ENCODE results near the gene LRTM1. TPM values are rescaled to one million over a fixed set of nuclear protein-coding genes. Genes with fewer than 3 reads are reported as not detected.

LRTM1 gene
- total RNA-seq, 1 experiment from 2014 or later, result not detected

- TF ChIP-seq ATF3 (IDR thresholded peaks at IDR 0.05), result no peak
- TF ChIP-seq EZH2 (IDR thresholded peaks at IDR 0.05), result no peak
- no peak for TF ChIP-seq TCF7L2 (IDR thresholded peaks at IDR 0.05; ENCODE audit: borderline replicate concordance, extremely low read depth, insufficient read depth, insufficient read length)
- no peak for TF ChIP-seq POLR2AphosphoS5 (IDR thresholded peaks at IDR 0.05; ENCODE audit: low read depth, low read length)
- TF ChIP-seq, protein P1, sequence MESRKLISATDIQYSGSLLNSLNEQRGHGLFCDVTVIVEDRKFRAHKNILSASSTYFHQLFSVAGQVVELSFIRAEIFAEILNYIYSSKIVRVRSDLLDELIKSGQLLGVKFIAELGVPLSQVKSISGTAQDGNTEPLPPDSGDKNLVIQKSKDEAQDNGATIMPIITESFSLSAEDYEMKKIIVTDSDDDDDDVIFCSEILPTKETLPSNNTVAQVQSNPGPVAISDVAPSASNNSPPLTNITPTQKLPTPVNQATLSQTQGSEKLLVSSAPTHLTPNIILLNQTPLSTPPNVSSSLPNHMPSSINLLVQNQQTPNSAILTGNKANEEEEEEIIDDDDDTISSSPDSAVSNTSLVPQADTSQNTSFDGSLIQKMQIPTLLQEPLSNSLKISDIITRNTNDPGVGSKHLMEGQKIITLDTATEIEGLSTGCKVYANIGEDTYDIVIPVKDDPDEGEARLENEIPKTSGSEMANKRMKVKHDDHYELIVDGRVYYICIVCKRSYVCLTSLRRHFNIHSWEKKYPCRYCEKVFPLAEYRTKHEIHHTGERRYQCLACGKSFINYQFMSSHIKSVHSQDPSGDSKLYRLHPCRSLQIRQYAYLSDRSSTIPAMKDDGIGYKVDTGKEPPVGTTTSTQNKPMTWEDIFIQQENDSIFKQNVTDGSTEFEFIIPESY (IDR thresholded peaks at IDR 0.05; ENCODE audit: extremely low read depth, insufficient replicate concordance, low read length), result no peak
- TF ChIP-seq ZFX (IDR thresholded peaks at IDR 0.05), result no peak
- no peak for TF ChIP-seq ELF1 (IDR thresholded peaks at IDR 0.05; ENCODE audit: borderline replicate concordance, low read depth)
- BruUV-seq (replicated peaks), result no TSS peak
- no peak for DNase-seq (ENCODE audit: low read depth, low spot score)
- Histone ChIP-seq H4K20me1 (ENCODE audit: insufficient read depth) (no peaks in the 10 kb centered on the region), H3K79me2 (ENCODE audit: insufficient read depth, low read length) (no peaks in the 10 kb centered on the region), H3K9me2 (ENCODE audit: insufficient read depth) (no peaks in the 10 kb centered on the region), H3K27me3 (ENCODE audit: insufficient read depth, low read length) (no peaks in the 10 kb centered on the region), H3K4me2 (ENCODE audit: low read length) (no peak overlapping the region), H3K9me3 (ENCODE audit: control insufficient read depth in 1 of 2, insufficient read depth in 1 of 2, low read depth in 1 of 2, low read length in 2 of 2) (peaks cover 0 to 3% of the 10 kb centered on the region in 2 experiments; a peak in 1 of 4 replicates), H3K4me3 (replicated peaks in 1 of 2; ENCODE audit: low read depth in 1 of 2, low read length in 2 of 2) (no peak overlapping the region), H3K4me1 (ENCODE audit: control insufficient read depth in 1 of 2, insufficient read depth in 2 of 2, low read length in 2 of 2) (no peaks in the 10 kb centered on the region), H3K9ac (ENCODE audit: low read length) (no peak overlapping the region), H3K27ac (ENCODE audit: low read depth, low read length) (no peak overlapping the region), H2AFZ (ENCODE audit: low read depth, low read length, poor library complexity, severe bottlenecking) (no peak overlapping the region), H3K36me3 (ENCODE audit: control insufficient read depth in 1 of 2, insufficient read depth in 2 of 2, low read length in 2 of 2) (no peaks in the 10 kb centered on the region)
- intact Hi-C loops (cut with micrococcal nuclease), result no loop called here
- ATAC-seq, result no peak
- POLR2A ChIA-PET, result no interaction called here
- CTCF ChIA-PET, result no interaction called here
- RAD21 ChIA-PET (ENCODE audit: low non-redundant PET in 1 of 2, low total read pairs in 2 of 2, uncharacterized antibody in 2 of 2, unreplicated experiment in 2 of 2), result no interaction called here
Observed at GRCh38 chr3:54955941-54956340, 28.1 kb upstream of the LRTM1 start.

GRCh38 chr3:54955496-54955895 is 27.6 kb upstream of the LRTM1 start:
- Histone ChIP-seq H3K4me3 (replicated peaks in 1 of 2; ENCODE audit: low read depth in 1 of 2, low read length in 2 of 2) (no peak overlapping the region), H3K9ac (ENCODE audit: low read length) (no peak overlapping the region), H3K27ac (ENCODE audit: low read depth, low read length) (no peak overlapping the region), H4K20me1 (ENCODE audit: insufficient read depth) (no peaks in the 10 kb centered on the region), H3K9me2 (ENCODE audit: insufficient read depth) (no peaks in the 10 kb centered on the region), H2AFZ (ENCODE audit: low read depth, low read length, poor library complexity, severe bottlenecking) (no peak overlapping the region), H3K4me2 (ENCODE audit: low read length) (no peak overlapping the region), H3K36me3 (ENCODE audit: control insufficient read depth in 1 of 2, insufficient read depth in 2 of 2, low read length in 2 of 2) (no peaks in the 10 kb centered on the region), H3K4me1 (ENCODE audit: control insufficient read depth in 1 of 2, insufficient read depth in 2 of 2, low read length in 2 of 2) (no peaks in the 10 kb centered on the region), H3K79me2 (ENCODE audit: insufficient read depth, low read length) (no peaks in the 10 kb centered on the region), H3K9me3 (ENCODE audit: control insufficient read depth in 1 of 2, insufficient read depth in 1 of 2, low read depth in 1 of 2, low read length in 2 of 2) (peaks cover 0 to 3% of the 10 kb centered on the region in 2 experiments; a peak in 2 of 4 replicates), H3K27me3 (ENCODE audit: insufficient read depth, low read length) (no peaks in the 10 kb centered on the region)
- intact Hi-C loops (cut with micrococcal nuclease), result no loop called here
- no TSS peak for BruUV-seq (replicated peaks)
- ChIA-PET CTCF (no interaction called here), POLR2A (no interaction called here), RAD21 (ENCODE audit: low non-redundant PET in 1 of 2, low total read pairs in 2 of 2, uncharacterized antibody in 2 of 2, unreplicated experiment in 2 of 2) (no interaction called here)
- DNase-seq (ENCODE audit: low read depth, low spot score) (no peak), ATAC-seq (no peak)
- TF ChIP-seq ELF1 (IDR thresholded peaks at IDR 0.05; ENCODE audit: borderline replicate concordance, low read depth), result no peak

Measured in HCT116 (cell line).